ENCODE results near the gene PIK3AP1.

PIK3AP1 gene

DNA sequence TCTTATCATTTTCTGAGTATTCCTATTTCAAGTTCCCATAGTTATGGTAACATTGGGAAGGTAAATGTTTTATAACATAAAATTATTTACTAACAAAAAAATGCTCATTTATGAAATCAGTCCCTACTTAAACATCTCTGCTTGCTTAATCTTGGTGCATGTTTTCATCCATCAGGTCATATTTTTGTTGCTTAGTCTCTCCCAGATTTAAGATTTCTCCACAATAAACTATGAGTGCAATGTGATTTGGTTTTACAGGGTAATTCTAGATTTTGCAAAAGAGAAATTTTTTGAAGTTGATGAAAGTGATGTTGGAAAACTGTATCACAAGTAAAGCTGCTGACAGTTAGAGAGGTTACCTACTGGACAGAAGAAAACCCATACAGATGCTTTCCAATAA is 28.6 kb downstream of the PIK3AP1 start:
- DNase-seq, result no peak
- Histone ChIP-seq H3K9me3 (ENCODE audit: severe bottlenecking) (no peaks in the 10 kb centered on the region), H3K4me3 (ENCODE audit: low read depth, low read length) (no peak overlapping the region), H3K27ac (no peak overlapping the region), H3K27me3 (ENCODE audit: insufficient read depth, low read depth, severe bottlenecking) (no peaks in the 10 kb centered on the region), H3K36me3 (no peaks in the 10 kb centered on the region)
- TF ChIP-seq, protein P1, sequence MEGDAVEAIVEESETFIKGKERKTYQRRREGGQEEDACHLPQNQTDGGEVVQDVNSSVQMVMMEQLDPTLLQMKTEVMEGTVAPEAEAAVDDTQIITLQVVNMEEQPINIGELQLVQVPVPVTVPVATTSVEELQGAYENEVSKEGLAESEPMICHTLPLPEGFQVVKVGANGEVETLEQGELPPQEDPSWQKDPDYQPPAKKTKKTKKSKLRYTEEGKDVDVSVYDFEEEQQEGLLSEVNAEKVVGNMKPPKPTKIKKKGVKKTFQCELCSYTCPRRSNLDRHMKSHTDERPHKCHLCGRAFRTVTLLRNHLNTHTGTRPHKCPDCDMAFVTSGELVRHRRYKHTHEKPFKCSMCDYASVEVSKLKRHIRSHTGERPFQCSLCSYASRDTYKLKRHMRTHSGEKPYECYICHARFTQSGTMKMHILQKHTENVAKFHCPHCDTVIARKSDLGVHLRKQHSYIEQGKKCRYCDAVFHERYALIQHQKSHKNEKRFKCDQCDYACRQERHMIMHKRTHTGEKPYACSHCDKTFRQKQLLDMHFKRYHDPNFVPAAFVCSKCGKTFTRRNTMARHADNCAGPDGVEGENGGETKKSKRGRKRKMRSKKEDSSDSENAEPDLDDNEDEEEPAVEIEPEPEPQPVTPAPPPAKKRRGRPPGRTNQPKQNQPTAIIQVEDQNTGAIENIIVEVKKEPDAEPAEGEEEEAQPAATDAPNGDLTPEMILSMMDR (IDR thresholded peaks at IDR 0.05; ENCODE audit: low read depth, low read length), result no peak

DNA sequence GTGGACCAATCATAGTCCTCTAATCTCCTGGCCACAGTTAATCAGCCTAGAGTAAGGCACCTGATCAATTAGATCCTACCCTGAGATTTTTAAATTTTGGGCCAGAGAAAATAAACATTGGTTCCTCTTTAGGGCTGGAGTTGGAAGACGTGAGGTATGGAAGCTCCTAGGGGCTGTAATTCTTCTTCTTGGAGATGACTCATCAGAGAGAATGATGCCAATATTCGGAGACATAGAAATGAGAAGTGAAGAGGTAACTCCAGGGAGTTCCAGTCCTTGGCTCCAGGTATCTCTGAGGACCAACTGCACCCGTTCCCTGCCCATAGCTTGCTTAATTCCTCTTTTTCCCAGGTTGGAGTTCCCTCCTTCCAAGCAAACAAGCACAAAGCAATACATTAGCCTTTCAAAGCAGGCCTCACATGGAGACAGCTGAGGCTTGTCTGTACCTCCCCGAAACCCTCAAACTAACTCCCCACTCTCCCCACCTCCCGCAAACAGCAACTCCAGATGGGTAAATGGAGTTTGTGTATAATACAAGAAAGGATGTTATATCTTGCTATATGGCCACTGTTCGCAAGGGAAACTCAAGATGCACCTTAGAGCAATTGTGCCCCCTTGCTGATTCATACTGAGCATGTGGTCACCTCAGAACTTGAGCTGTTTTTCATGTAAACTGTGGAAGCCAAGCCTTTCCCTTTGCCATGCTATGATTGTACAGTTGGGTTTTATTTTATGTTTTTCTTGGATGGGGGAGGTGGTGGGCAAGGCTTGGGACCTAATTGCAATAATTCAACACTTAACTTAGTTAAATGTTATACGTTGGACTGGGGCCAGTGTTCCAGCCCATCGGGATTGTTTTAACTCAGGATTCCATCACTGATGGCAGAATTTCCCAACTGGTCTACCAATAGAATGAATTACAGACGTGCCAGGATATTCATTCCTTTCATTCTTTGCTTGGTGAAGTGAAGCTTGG is 29.3 kb downstream of the PIK3AP1 start:
- Histone ChIP-seq H3K9me3 (ENCODE audit: severe bottlenecking) (no peaks in the 10 kb centered on the region), H3K27me3 (ENCODE audit: insufficient read depth, low read depth, severe bottlenecking) (no peaks in the 10 kb centered on the region), H3K36me3 (no peaks in the 10 kb centered on the region), H3K27ac (no peak overlapping the region), H3K4me3 (ENCODE audit: low read depth, low read length) (no peak overlapping the region)
- TF ChIP-seq, protein P1 (IDR thresholded peaks at IDR 0.05; ENCODE audit: low read depth, low read length), result no peak
- no peak for DNase-seq

DNA sequence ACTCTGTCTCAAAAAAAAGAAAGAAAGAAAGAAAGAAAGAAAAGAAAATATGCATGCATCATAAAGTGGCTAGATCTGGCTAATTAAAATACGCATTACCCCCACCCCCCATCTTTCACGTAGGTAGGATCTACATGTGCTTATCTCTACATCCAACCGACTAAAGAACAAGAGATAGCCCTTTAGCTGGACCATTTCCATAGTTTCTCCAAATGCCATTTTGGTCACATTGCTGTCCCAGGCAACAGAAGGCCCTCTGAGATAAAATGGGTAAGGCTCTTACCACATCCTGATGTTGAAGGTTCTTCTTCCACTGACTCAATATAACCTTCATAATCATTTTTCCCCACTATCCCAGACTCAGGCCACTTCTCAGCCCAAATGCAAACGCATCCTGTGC is 31.5 kb downstream of the PIK3AP1 start:
- Histone ChIP-seq H3K27me3 (ENCODE audit: insufficient read depth, low read depth, severe bottlenecking) (no peaks in the 10 kb centered on the region), H3K9me3 (ENCODE audit: severe bottlenecking) (no peaks in the 10 kb centered on the region), H3K4me3 (ENCODE audit: low read depth, low read length) (no peak overlapping the region), H3K36me3 (no peaks in the 10 kb centered on the region), H3K27ac (no peak overlapping the region)
- TF ChIP-seq, protein P1 (IDR thresholded peaks at IDR 0.05; ENCODE audit: low read depth, low read length), result no peak
- no peak for DNase-seq

DNA sequence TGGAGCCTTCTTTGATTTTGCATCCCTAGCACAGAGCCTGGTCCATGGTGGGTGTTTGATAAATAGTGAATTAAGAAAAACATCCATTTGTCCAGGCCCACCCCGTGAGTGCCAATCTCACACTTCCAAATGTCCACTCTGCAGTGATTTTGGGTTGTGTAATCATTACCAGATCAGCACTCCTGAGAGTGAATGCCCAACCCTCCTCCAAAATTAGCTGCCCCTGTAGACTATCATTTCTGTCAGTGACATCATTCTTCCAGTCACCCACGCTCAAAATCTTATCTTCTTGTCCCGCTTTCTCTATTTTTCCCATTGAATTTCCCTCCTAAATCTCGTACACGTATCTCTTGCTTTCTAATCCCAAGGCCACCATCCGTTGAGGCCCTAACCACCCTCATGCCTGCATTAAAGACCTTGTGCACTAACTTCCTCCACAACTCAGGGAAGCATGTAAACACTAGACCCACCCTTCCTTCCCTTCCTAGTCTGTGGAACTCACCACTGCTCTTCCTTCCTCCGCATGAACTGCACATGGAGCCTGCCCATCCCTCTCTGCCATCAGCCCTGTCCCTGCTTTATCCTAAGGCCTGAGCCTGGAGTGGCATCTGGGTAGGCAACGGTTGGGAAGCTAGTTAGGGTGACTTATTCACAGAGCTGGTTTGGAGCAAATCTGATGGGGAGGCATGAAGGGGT is 32.8 kb downstream of the PIK3AP1 start:
- TF ChIP-seq, protein P1 (IDR thresholded peaks at IDR 0.05; ENCODE audit: low read depth, low read length), result no peak
- Histone ChIP-seq H3K27ac (no peak overlapping the region), H3K36me3 (no peaks in the 10 kb centered on the region), H3K4me3 (ENCODE audit: low read depth, low read length) (no peak overlapping the region), H3K9me3 (ENCODE audit: severe bottlenecking) (no peaks in the 10 kb centered on the region), H3K27me3 (ENCODE audit: insufficient read depth, low read depth, severe bottlenecking) (no peaks in the 10 kb centered on the region)
- no peak for DNase-seq

DNA sequence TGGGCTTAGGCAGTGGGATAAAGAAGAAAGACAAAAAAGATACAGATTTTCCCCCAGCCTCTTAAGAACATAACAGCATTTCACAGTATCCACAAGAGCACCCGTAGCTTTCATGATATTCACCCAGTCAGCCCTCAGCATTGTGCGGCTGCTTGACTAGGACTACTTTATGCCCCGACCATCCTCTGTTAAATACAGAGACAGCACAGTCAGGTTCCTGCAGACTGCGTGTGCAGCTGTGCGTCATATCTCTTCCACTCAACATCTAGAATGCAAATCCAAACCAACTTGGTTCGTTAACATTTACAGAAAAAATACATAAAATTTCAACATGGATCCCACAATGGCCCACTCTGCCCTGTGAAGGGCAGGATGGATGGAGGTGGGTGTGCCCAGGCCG is 33.8 kb downstream of the PIK3AP1 start:
- Histone ChIP-seq H3K36me3 (no peaks in the 10 kb centered on the region), H3K4me3 (ENCODE audit: low read depth, low read length) (no peak overlapping the region), H3K27me3 (ENCODE audit: insufficient read depth, low read depth, severe bottlenecking) (no peaks in the 10 kb centered on the region), H3K9me3 (ENCODE audit: severe bottlenecking) (no peaks in the 10 kb centered on the region), H3K27ac (no peak overlapping the region)
- TF ChIP-seq, protein P1 (IDR thresholded peaks at IDR 0.05; ENCODE audit: low read depth, low read length), result no peak
- DNase-seq, result no peak

Measured in WERI-Rb-1 (cell line).